OCI-LY1 (cell line): Measurements from ENCODE around the gene FBLN2.

Experiments
- H2AFZ ChIP-seq: fragments of 200-600 bp; sonication (generic), shearing (Covaris generic); 2 replicates; pipeline ENCODE4 v1.6.0; 2014; ENCODE audit warnings: antibody characterized with exemption, mild to moderate bottlenecking, low read length
- H3F3A ChIP-seq: fragments of 200-600 bp; sonication (generic), shearing (Covaris generic); 2 replicates; pipeline ENCODE4 v1.6.0; 2014; ENCODE audit warnings: mild to moderate bottlenecking, antibody characterized with exemption, low read length, moderate library complexity; ENCODE audit not compliant: insufficient read depth
- H3K27ac ChIP-seq: fragments of 200-600 bp; sonication (generic); 2 replicates; pipeline ENCODE4 v1.5.1; 2014; ENCODE audit warnings: low read length, mixed run types, mild to moderate bottlenecking, low read depth; ENCODE audit not compliant: poor library complexity, severe bottlenecking
- H3K27me3 ChIP-seq: fragments of 200-600 bp; sonication (generic); 2 replicates; pipeline ENCODE4 v1.6.0; 2014; ENCODE audit warnings: antibody characterized with exemption, mild to moderate bottlenecking, low read length, moderate library complexity; ENCODE audit not compliant: insufficient read depth
- H3K36me3 ChIP-seq: fragments of 200-600 bp; sonication (generic); 2 replicates; pipeline ENCODE4 v1.6.1; 2014; ENCODE audit warnings: mild to moderate bottlenecking, antibody characterized with exemption, low read length, moderate library complexity, mixed read lengths; ENCODE audit not compliant: insufficient read depth
- H3K4me1 ChIP-seq: fragments of 200-600 bp; sonication (generic); 2 replicates; pipeline ENCODE4 v1.5.1; 2014; ENCODE audit warnings: mild to moderate bottlenecking, low read length, moderate library complexity; ENCODE audit not compliant: insufficient read depth, severe bottlenecking
- H3K4me2 ChIP-seq: fragments of 200-600 bp; sonication (generic), shearing (Covaris generic); 2 replicates; pipeline ENCODE4 v1.6.1; 2014; ENCODE audit warnings: low read length
- H3K4me3 ChIP-seq: fragments of 200-600 bp; sonication (generic); 2 replicates; pipeline ENCODE4 v1.5.1; 2014; ENCODE audit warnings: low read length, low read depth, mild to moderate bottlenecking, mixed read lengths; ENCODE audit not compliant: poor library complexity, severe bottlenecking
- H3K79me2 ChIP-seq: fragments of 200-600 bp; shearing (Covaris generic); 2 replicates; pipeline ENCODE4 v1.6.1; 2016; ENCODE audit warnings: mixed run types, low read length, mixed read lengths; ENCODE audit not compliant: insufficient read depth
- H3K9ac ChIP-seq: fragments of 200-600 bp; sonication (generic), shearing (Covaris generic); 2 replicates; pipeline ENCODE4 v1.6.1; 2014; ENCODE audit warnings: mild to moderate bottlenecking, low read length, mixed read lengths
- H3K9me2 ChIP-seq: fragments of 200-600 bp; sonication (generic), shearing (Covaris generic); 2 replicates; pipeline ENCODE4 v1.6.1; 2014; ENCODE audit warnings: low read depth, mild to moderate bottlenecking, low read length, mixed read lengths
- H3K9me3 ChIP-seq: fragments of 200-600 bp; shearing (Covaris generic); 2 replicates; pipeline ENCODE4 v1.6.1; 2014; ENCODE audit warnings: low read length, mixed read lengths
- H4K20me1 ChIP-seq: fragments of 200-600 bp; sonication (generic), shearing (Covaris generic); 2 replicates; pipeline ENCODE4 v1.6.0; 2016; ENCODE audit warnings: mild to moderate bottlenecking, low read length; ENCODE audit not compliant: insufficient read depth
- EZH2 ChIP-seq: fragments of 200-600 bp; sonication (generic), shearing (Covaris generic); IDR thresholded peaks from 2 replicates; pipeline ENCODE4 v1.8.0; 2017; ENCODE audit warnings: borderline replicate concordance, mixed run types, mild to moderate bottlenecking, antibody characterized with exemption, low read length, moderate library complexity, mixed read lengths
- TF ChIP-seq, protein P1 (sequence below): fragments of 200-600 bp; sonication (generic), shearing (Covaris generic); IDR thresholded peaks from 2 replicates; pipeline ENCODE4 v1.5.1; 2017; ENCODE audit warnings: mild to moderate bottlenecking, antibody characterized with exemption, low read length, moderate library complexity, mixed read lengths

The FBLN2 gene

DNA sequence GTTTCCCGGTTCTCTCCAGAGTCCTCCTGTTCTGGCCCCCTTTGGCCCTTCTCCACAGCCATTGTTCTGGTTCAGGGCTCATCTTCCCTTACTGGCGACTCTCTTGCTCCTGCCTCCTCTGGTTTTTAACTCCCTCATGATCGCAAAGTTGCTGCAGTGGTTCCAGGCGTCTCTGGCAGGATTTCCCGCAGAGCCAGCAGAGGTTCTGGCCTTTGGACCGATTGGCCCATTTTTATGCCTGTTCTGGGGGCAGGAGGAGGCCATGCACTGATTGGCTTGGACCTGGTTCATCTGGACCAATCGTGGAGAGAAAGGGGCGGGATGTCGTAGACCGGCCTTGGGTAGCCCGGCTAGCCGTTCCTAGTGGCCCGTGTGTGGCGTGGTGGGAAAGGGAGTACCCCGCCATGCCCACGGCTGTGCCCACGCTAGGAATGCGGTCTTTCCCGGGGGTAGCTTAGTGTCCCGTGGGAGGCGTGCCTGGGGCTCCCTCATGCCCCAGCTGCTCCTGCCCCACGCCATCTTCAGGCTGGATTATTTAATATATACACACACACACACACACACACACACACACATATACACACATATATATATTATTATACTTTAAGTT, 113.4 kb downstream of the FBLN2 start:
- Histone ChIP-seq H3K27ac (no peak overlapping the region), H3K4me1 (no peaks in the 10 kb centered on the region), H3F3A (no peaks in the 10 kb centered on the region), H3K9ac (no peak overlapping the region), H3K27me3 (no peaks in the 10 kb centered on the region; the same call in 1 of the 2 replicates), H2AFZ (no peak overlapping the region), H4K20me1 (no peaks in the 10 kb centered on the region), H3K4me2 (no peak overlapping the region), H3K79me2 (no peaks in the 10 kb centered on the region), H3K4me3 (no peak overlapping the region), H3K9me3 (no peaks in the 10 kb centered on the region), H3K36me3 (no peaks in the 10 kb centered on the region), H3K9me2 (no peaks in the 10 kb centered on the region)
- TF ChIP-seq, protein P1, sequence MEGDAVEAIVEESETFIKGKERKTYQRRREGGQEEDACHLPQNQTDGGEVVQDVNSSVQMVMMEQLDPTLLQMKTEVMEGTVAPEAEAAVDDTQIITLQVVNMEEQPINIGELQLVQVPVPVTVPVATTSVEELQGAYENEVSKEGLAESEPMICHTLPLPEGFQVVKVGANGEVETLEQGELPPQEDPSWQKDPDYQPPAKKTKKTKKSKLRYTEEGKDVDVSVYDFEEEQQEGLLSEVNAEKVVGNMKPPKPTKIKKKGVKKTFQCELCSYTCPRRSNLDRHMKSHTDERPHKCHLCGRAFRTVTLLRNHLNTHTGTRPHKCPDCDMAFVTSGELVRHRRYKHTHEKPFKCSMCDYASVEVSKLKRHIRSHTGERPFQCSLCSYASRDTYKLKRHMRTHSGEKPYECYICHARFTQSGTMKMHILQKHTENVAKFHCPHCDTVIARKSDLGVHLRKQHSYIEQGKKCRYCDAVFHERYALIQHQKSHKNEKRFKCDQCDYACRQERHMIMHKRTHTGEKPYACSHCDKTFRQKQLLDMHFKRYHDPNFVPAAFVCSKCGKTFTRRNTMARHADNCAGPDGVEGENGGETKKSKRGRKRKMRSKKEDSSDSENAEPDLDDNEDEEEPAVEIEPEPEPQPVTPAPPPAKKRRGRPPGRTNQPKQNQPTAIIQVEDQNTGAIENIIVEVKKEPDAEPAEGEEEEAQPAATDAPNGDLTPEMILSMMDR: no peak
- TF ChIP-seq EZH2: no peak

DNA sequence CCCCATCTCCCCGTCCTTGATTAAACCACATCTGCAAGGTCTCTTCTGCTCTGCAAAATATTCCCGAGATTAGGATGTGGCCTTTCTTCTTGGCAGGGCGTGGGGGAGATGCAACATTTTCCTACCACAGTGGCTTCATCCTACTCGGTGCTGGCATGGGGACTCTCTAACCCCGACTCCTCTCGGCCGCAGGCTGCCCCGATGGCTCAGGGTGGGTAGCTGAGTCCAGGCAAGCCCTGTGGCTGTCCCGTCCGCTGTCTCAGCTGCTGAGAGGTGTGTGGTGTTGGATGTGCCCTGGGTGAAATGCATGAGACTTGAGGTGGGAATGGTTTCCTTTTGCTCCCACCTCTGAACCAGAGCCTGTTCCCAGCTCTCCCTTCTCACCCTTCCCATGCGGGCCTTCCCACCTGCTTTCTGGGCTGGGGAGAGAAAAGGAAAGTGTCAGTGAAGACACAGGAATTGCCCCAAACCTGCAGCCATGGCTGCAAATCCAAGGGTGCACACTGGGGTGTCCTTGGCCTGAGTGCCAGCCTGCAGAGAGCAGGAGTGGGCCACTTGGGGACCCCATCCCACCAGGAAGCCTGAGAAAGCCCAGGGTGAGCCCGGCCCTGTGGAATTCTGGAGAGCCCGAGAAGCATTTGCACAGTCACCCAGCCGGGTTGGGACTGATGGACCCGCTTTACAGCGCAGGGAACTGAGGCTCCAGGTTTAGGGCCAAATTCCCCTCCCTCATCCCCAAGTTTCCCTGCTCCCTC, 115.0 kb downstream of the FBLN2 start:
- H3K27ac ChIP-seq: no peak overlapping the region
- no peaks in the 10 kb centered on the region for H4K20me1 ChIP-seq
- H3F3A ChIP-seq: no peaks in the 10 kb centered on the region
- H3K4me3 ChIP-seq: no peak overlapping the region
- no peaks in the 10 kb centered on the region for H3K4me1 ChIP-seq
- no peaks in the 10 kb centered on the region for H3K9me2 ChIP-seq
- H3K4me2 ChIP-seq: no peak overlapping the region
- no peaks in the 10 kb centered on the region for H3K9me3 ChIP-seq
- no peak overlapping the region for H2AFZ ChIP-seq
- H3K36me3 ChIP-seq: no peaks in the 10 kb centered on the region
- TF ChIP-seq, protein P1: no peak
- no peak for TF ChIP-seq EZH2
- no peak overlapping the region for H3K9ac ChIP-seq
- no peaks in the 10 kb centered on the region; the same call in 1 of the 2 replicates for H3K27me3 ChIP-seq
- H3K79me2 ChIP-seq: no peaks in the 10 kb centered on the region

DNA sequence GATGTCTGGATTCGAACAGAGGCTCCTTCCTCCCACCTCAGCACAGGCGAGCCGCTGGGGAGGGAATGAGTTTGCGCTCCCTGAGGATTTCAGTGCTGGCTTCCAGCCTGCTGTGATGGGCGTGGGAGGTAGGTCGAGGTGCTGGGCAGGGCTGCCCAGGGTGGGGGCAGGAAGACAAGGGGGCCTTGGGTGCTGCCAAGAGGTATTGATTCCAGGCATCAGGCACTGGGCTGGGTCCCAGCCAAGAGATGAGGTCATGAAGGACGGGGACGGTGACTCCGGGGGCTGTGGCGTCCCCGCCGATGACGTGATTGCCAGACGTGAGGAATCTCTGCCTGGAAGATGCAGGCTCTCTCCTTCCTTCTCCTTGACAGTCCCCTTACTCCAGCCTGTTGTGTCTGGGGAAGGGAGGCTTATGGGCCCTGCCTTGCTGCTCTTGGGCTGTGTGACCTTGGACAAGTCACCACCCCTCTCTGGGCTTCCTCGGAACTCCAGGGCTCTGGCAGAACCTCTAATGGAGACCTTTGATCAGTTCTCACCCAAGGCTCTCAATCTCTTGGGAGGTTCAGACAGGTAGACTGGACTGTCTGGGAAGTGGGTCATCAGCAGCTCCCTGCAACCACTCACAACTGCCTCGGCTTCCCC, 116.8 kb downstream of the FBLN2 start:
- no peaks in the 10 kb centered on the region for H3K4me1 ChIP-seq
- H2AFZ ChIP-seq: no peak overlapping the region
- H4K20me1 ChIP-seq: no peaks in the 10 kb centered on the region
- TF ChIP-seq, protein P1: no peak
- no peak for TF ChIP-seq EZH2
- H3K79me2 ChIP-seq: no peaks in the 10 kb centered on the region
- no peak overlapping the region for H3K27ac ChIP-seq
- H3K9me3 ChIP-seq: no peaks in the 10 kb centered on the region
- no peak overlapping the region for H3K4me3 ChIP-seq
- H3K36me3 ChIP-seq: no peaks in the 10 kb centered on the region
- no peaks in the 10 kb centered on the region; the same call in 1 of the 2 replicates for H3K27me3 ChIP-seq
- no peaks in the 10 kb centered on the region for H3K9me2 ChIP-seq
- no peak overlapping the region for H3K4me2 ChIP-seq
- H3F3A ChIP-seq: no peaks in the 10 kb centered on the region
- no peak overlapping the region for H3K9ac ChIP-seq
